ENCODE results near the gene PLXNB3. TPM values are rescaled to one million over a fixed set of nuclear protein-coding genes. Genes with fewer than 3 reads are reported as not detected.
A peak's percentile ranks its signal among the peaks of the same experiment; 100 is the strongest.

PLXNB3 gene
- total and polyA plus RNA-seq, 4 donors = 0.38 to 31.4 (median 18.4) TPM

DNA sequence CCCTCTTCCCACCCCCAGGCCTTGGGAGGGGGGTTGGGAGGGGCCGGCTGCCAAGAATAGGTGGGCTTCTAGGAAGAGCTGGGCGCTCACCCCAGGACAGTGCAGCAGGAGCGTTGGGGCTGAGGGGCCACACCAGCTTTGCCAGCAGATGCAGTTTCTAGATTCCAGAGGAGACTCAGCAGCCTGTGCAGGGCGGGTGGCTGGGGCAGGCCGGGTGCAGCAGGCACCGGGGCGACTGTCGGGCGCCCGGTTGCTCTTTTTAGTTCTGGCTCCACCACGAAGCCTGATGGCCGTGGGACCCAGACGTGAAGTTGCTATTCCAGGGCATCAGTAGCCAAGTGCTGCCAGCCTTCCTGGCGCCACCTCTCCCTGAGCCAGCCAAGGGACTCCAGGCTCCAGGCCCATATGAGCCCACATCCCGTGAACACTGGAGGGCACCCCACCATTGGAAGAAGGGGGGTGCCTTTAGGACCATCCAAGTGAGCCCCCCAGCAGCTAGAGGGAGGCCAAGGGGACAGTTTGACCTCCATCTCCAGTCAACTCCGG is 36.2 kb downstream of the PLXNB3 start:
- H3K36me3 ChIP-seq (ENCODE audit: control insufficient read depth in 1 of 2, insufficient read depth in 2 of 2, low read length in 1 of 2) = peaks cover 0 to 3% of the 10 kb centered on the region in 2 donors
- intact Hi-C loops (cut with DNase I) = no loop called here
- WGBS, 2 donors = 10 to 31% methylated on average over 16 of the region's 16 CpGs
- ATAC-seq (ENCODE audit: low FRiP score) (peak; percentile 39), DNase-seq (no peak)
- no peaks in the 10 kb centered on the region for H3K27me3 ChIP-seq (ENCODE audit: control insufficient read depth in 1 of 2, insufficient read depth in 2 of 2, low read length in 1 of 2)
- no peaks in the 10 kb centered on the region for H3K9me3 ChIP-seq (ENCODE audit: control insufficient read depth, low read length)
- H3K4me1 ChIP-seq (ENCODE audit: control insufficient read depth in 1 of 2, insufficient read depth in 2 of 2, low read length in 2 of 2) = no peaks in the 10 kb centered on the region
- no peak overlapping the region for H3K4me3 ChIP-seq (ENCODE audit: low read length in 2 of 2)
- peak overlapping the region in 1 of 2 donors; percentile 54 for H3K27ac ChIP-seq (ENCODE audit: low read depth in 1 of 2, low read length in 2 of 2)

DNA sequence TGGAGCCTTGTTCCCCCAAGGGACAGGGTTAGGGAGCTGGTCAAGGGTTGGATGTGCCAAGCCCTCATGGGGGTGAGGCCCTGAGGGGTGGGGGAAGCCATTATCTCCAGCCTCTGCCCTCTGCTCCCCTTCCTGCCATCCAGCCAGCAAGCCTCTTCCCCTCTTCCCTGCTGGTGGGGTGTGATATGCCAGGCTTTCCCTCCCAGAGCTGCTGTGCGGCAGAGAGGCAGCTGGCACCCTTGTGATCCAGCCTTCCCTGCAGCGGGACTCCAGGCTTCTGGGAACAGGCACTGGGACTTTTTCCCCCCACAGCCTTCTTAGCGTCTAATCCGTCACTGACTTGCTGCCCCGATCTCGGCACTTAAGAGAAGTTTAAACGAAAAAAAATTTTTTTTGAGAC is 36.7 kb downstream of the PLXNB3 start:
- intact Hi-C loops (cut with DNase I) = no loop called here
- H3K4me3 ChIP-seq (ENCODE audit: low read length in 2 of 2) = no peak overlapping the region
- DNase-seq (no peak), ATAC-seq (ENCODE audit: low FRiP score) (peak; percentile 4)
- no peaks in the 10 kb centered on the region for H3K27me3 ChIP-seq (ENCODE audit: control insufficient read depth in 1 of 2, insufficient read depth in 2 of 2, low read length in 1 of 2)
- H3K27ac ChIP-seq (ENCODE audit: low read depth in 1 of 2, low read length in 2 of 2) = peak overlapping the region in 1 of 2 donors; percentile 21
- H3K9me3 ChIP-seq (ENCODE audit: control insufficient read depth, low read length) = no peaks in the 10 kb centered on the region
- H3K36me3 ChIP-seq (ENCODE audit: control insufficient read depth in 1 of 2, insufficient read depth in 2 of 2, low read length in 1 of 2) = peaks cover 0 to 3% of the 10 kb centered on the region in 2 donors
- no peaks in the 10 kb centered on the region for H3K4me1 ChIP-seq (ENCODE audit: control insufficient read depth in 1 of 2, insufficient read depth in 2 of 2, low read length in 2 of 2)
- WGBS, 2 donors = 48 to 64% methylated on average over 7 of the region's 7 CpGs

DNA sequence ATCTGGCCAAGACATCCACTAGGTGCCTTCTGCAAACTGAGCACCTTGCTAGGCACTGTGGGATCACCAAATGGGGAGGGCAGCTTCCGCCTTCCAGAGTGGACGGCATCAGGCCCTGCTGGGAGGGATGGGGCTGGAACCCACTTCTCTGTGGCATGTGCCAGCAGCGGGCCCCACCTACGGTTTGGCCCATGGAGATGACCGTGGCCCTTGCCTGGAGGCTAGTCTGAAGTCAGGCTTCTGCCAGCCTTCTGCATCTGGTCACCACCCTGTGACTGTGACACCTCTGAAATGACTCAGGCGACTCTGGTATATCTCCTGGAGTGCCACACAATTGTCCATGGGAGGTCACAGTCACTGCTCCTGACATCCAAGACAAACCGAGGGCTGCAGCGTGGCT is 37.6 kb downstream of the PLXNB3 start:
- no peak for ATAC-seq (ENCODE audit: low FRiP score)
- Histone ChIP-seq H3K4me1 (ENCODE audit: control insufficient read depth in 1 of 2, insufficient read depth in 2 of 2, low read length in 2 of 2) (no peaks in the 10 kb centered on the region), H3K27ac (ENCODE audit: low read depth in 1 of 2, low read length in 2 of 2) (no peak overlapping the region), H3K9me3 (ENCODE audit: control insufficient read depth, low read length) (no peaks in the 10 kb centered on the region), H3K4me3 (ENCODE audit: low read length in 2 of 2) (no peak overlapping the region), H3K27me3 (ENCODE audit: control insufficient read depth in 1 of 2, insufficient read depth in 2 of 2, low read length in 1 of 2) (no peaks in the 10 kb centered on the region), H3K36me3 (ENCODE audit: control insufficient read depth in 1 of 2, insufficient read depth in 2 of 2, low read length in 1 of 2) (peaks cover 0 to 3% of the 10 kb centered on the region in 2 donors)
- 95% methylated on average over 8 of the region's 8 CpGs for WGBS, 2 donors
- intact Hi-C loops (cut with DNase I) = no loop called here
- no peak for DNase-seq

DNA sequence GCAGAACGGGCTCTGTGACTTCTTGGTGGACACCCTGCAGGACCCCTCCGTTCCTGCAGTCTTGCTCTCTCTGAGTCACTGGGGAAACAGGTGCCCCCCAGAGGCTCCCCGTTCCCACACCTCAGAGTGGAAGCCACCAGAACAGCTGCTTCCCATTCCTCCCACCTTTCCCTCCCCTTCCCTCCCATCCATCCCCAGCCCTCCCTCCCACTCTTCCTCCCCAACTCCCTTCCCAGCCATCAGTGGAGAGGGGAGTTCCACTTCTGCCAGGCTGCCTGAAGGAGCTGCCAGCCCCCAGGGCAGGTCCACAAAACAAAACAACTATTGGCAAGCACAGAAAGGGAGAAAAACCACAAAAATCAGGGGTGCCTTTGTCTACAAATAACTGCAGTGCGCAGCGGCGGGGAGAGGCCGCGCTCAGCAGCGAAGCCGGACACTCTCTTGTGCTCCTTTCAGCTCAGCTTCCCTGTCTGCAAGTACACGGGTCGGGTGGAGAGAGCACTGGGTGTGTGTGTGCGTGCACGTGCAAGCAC is 38.5 kb downstream of the PLXNB3 start:
- ATAC-seq (ENCODE audit: low FRiP score) (no peak), DNase-seq (no peak)
- WGBS, 2 donors = 84 to 87% methylated on average over 14 of the region's 14 CpGs

DNA sequence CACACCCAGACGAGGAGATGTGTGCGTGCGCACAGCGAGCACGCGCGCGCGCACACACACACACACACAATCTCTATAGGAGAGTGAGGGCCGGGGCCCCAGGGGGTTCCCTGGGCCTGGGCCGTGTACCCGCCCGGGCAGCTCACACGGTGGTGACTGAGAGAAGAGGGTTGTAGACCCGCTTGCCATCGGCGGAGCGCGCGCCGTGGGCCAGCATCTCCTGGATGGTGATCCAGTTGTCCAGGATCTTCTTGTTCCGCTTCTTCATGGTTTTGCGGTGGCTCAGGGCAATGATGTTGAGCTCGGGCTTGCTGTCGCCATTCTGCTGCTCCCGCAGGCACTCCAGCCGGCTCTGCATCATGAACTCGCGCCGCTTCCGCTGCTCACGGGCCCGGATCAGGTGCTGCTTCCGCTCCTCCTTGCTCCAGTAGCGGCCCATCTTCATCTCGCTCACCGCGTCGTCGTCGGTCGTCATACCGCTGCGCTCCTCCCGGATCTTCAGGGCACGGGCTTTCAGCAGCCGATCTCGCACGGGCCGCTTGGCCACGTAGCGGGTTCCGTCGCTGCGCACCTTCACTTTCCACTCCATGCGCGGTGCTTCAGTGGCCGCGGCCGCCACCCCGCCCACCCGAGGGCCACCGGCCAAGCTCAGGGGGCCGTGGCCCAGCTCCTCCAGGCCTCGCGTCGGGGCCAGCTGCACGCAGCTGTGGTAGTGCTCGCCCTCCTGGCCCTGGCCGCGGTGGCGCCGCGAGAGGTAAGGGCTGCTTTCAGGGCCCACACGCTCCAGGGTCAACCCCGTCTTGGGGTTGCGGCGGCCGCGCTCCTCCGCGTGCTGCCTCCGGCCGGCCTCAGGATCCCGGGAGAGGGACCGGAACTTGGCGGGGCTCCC is 39.4 kb downstream of the PLXNB3 start:
- intact Hi-C loops (cut with DNase I) = no loop called here
- H3K27me3 ChIP-seq (ENCODE audit: control insufficient read depth in 1 of 2, insufficient read depth in 2 of 2, low read length in 1 of 2) = no peaks in the 10 kb centered on the region
- ATAC-seq (ENCODE audit: low FRiP score) (no peak), DNase-seq (no peak)
- WGBS, 2 donors = 95 to 98% methylated on average over 86 to 87 of the region's 87 CpGs
- no peaks in the 10 kb centered on the region for H3K9me3 ChIP-seq (ENCODE audit: control insufficient read depth, low read length)
- no peak overlapping the region for H3K4me3 ChIP-seq (ENCODE audit: low read length in 2 of 2)
- H3K27ac ChIP-seq (ENCODE audit: low read depth in 1 of 2, low read length in 2 of 2) = no peak overlapping the region
- H3K4me1 ChIP-seq (ENCODE audit: control insufficient read depth in 1 of 2, insufficient read depth in 2 of 2, low read length in 2 of 2) = no peaks in the 10 kb centered on the region
- no peaks in the 10 kb centered on the region for H3K36me3 ChIP-seq (ENCODE audit: control insufficient read depth in 1 of 2, insufficient read depth in 2 of 2, low read length in 1 of 2)

More for the DNA sequence above, 38.5 kb downstream of the PLXNB3 start:
- Histone ChIP-seq H3K4me3 (ENCODE audit: low read length in 2 of 2) (no peak overlapping the region), H3K4me1 (ENCODE audit: control insufficient read depth in 1 of 2, insufficient read depth in 2 of 2, low read length in 2 of 2) (no peaks in the 10 kb centered on the region), H3K9me3 (ENCODE audit: control insufficient read depth, low read length) (no peaks in the 10 kb centered on the region), H3K36me3 (ENCODE audit: control insufficient read depth in 1 of 2, insufficient read depth in 2 of 2, low read length in 1 of 2) (peaks cover 0 to 3% of the 10 kb centered on the region in 2 donors), H3K27ac (ENCODE audit: low read depth in 1 of 2, low read length in 2 of 2) (no peak overlapping the region), H3K27me3 (ENCODE audit: control insufficient read depth in 1 of 2, insufficient read depth in 2 of 2, low read length in 1 of 2) (no peaks in the 10 kb centered on the region)
- intact Hi-C loops (cut with DNase I) = no loop called here

DNA sequence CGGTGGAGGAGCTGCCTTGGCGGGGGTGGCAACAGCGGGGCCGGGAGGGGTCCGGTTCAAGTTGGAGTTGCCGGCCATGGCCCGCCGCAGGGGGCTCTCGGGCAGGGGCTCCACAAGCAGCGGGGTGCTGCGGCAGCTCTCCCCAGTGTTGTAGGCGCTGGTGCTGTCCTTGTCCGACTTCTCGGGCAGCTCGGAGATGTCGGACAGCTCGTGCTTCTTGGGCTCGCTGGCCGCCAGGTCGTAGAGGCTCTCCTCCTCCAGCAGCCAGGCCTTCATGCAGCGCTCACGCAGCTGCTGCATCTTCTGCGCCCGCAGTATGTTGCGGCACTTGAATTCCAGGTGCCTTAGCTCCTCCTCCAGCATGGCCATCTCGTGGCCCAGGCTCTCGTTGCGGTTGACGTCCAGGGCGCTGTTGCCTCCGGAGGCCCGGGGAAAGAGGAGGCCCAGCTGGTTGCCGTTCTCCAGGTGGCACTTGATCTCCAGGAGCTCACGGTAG is 40.1 kb downstream of the PLXNB3 start:
- 96 to 97% methylated on average over 34 of the region's 34 CpGs for WGBS, 2 donors
- Histone ChIP-seq H3K27ac (ENCODE audit: low read depth in 1 of 2, low read length in 2 of 2) (no peak overlapping the region), H3K27me3 (ENCODE audit: control insufficient read depth in 1 of 2, insufficient read depth in 2 of 2, low read length in 1 of 2) (no peaks in the 10 kb centered on the region), H3K4me1 (ENCODE audit: control insufficient read depth in 1 of 2, insufficient read depth in 2 of 2, low read length in 2 of 2) (no peaks in the 10 kb centered on the region), H3K4me3 (ENCODE audit: low read length in 2 of 2) (no peak overlapping the region), H3K9me3 (ENCODE audit: control insufficient read depth, low read length) (no peaks in the 10 kb centered on the region), H3K36me3 (ENCODE audit: control insufficient read depth in 1 of 2, insufficient read depth in 2 of 2, low read length in 1 of 2) (no peaks in the 10 kb centered on the region)
- DNase-seq (no peak), ATAC-seq (ENCODE audit: low FRiP score) (no peak)
- intact Hi-C loops (cut with DNase I) = no loop called here

DNA sequence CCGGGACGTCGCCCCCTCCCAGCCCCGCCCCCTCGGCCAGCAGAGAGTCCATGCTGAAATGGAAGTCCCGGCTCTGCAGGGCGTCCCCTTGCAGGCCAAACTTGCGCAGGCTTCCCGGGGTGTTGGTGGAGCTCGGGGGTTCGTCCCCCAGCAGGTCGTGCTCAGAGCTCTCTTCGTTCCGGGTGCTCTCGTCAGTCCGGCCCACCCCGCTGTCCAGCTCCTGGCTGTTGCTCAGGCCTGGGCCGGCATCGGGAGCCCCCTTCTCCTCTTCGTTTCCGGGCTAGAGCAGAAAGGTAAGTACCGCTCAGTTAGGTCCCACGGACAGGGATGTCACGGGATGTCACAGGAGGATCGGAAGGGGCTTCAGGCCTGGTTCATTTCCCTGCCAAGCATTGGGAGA is 40.6 kb downstream of the PLXNB3 start:
- 93 to 94% methylated on average over 24 to 25 of the region's 25 CpGs for WGBS, 2 donors
- no peaks in the 10 kb centered on the region for H3K4me1 ChIP-seq (ENCODE audit: control insufficient read depth in 1 of 2, insufficient read depth in 2 of 2, low read length in 2 of 2)
- H3K4me3 ChIP-seq (ENCODE audit: low read length in 2 of 2) = no peak overlapping the region
- H3K9me3 ChIP-seq (ENCODE audit: control insufficient read depth, low read length) = no peaks in the 10 kb centered on the region
- no peak overlapping the region for H3K27ac ChIP-seq (ENCODE audit: low read depth in 1 of 2, low read length in 2 of 2)
- no peaks in the 10 kb centered on the region for H3K36me3 ChIP-seq (ENCODE audit: control insufficient read depth in 1 of 2, insufficient read depth in 2 of 2, low read length in 1 of 2)
- intact Hi-C loops (cut with DNase I) = no loop called here
- ATAC-seq (ENCODE audit: low FRiP score) (no peak), DNase-seq (no peak)
- H3K27me3 ChIP-seq (ENCODE audit: control insufficient read depth in 1 of 2, insufficient read depth in 2 of 2, low read length in 1 of 2) = no peaks in the 10 kb centered on the region

DNA sequence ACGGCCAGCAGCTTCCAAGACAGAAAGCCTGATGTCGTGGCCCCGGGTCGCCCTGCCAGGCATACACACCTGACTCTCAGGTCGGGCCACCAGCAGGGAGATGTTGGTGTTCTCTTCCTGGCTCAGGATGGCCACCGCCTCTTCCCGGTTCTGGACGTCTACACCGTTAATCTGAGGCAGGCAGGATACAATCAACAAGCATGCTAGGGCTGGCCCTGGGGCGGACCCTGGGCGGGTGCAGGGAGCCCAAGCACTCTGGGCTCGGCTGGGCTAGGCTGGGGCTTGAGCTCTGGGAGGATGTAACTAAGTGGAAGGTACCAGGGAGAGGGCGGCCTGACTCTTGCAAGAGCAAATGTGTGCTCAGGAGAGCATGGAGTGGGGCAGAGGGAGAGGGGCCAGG is 41.4 kb downstream of the PLXNB3 start:
- H3K36me3 ChIP-seq (ENCODE audit: control insufficient read depth in 1 of 2, insufficient read depth in 2 of 2, low read length in 1 of 2) = no peaks in the 10 kb centered on the region
- H3K27ac ChIP-seq (ENCODE audit: low read depth in 1 of 2, low read length in 2 of 2) = no peak overlapping the region
- 88 to 95% methylated on average over 13 of the region's 13 CpGs for WGBS, 2 donors
- H3K27me3 ChIP-seq (ENCODE audit: control insufficient read depth in 1 of 2, insufficient read depth in 2 of 2, low read length in 1 of 2) = no peaks in the 10 kb centered on the region
- H3K9me3 ChIP-seq (ENCODE audit: control insufficient read depth, low read length) = no peaks in the 10 kb centered on the region
- intact Hi-C loops (cut with DNase I) = no loop called here
- DNase-seq = no peak
- H3K4me3 ChIP-seq (ENCODE audit: low read length in 2 of 2) = no peak overlapping the region
- no peaks in the 10 kb centered on the region for H3K4me1 ChIP-seq (ENCODE audit: control insufficient read depth in 1 of 2, insufficient read depth in 2 of 2, low read length in 2 of 2)
- ATAC-seq (ENCODE audit: low FRiP score) = no peak

All from aorta (tissue), 5 donors.